Sigmoid colon (tissue), 7 donors: Measurements from ENCODE around the gene ANKRD33B. TPM values are rescaled to one million over a fixed set of nuclear protein-coding genes. Genes with fewer than 3 reads are reported as not detected.

Source experiments
- DNase-seq: peaks from one replicate; pipeline ENCODE4 v3.0.0-alpha.2; 2019
- H3K27ac ChIP-seq, 4 donors: fragments of 200-600 bp; sonication (generic); one replicate each; pipeline ENCODE4 v1.5.1; 2016 to 2019; ENCODE audit warnings: mild to moderate bottlenecking in 1 of 4
- H3K27me3 ChIP-seq, 3 donors: fragments of 200-600 bp; sonication (generic); one replicate each; pipeline ENCODE4 v1.5.1; 2019; ENCODE audit warnings: mild to moderate bottlenecking in 1 of 3
- H3K36me3 ChIP-seq, 4 donors: fragments of 200-600 bp; sonication (generic); one replicate each; pipeline ENCODE4 v1.5.1; 2016 to 2019
- H3K4me1 ChIP-seq, 4 donors: fragments of 200-600 bp; sonication (generic); one replicate each; pipeline ENCODE4 v1.5.1; 2017 to 2019
- H3K4me3 ChIP-seq, 4 donors: fragments of 200-600 bp; sonication (generic); one replicate each; pipeline ENCODE4 v1.5.1; 2017 to 2019; ENCODE audit warnings: mild to moderate bottlenecking in 2 of 4, moderate library complexity in 1 of 4
- H3K9me3 ChIP-seq, 4 donors: fragments of 200-600 bp in 3 of 4; sonication (generic) in 3 of 4; one replicate each; pipeline versions ENCODE4 v1.5.1 to v1.6.1; 2013 to 2019
- EP300 ChIP-seq, 4 donors: sonication (generic); formaldehyde crosslinking; IDR thresholded peaks; one replicate each; pipeline ENCODE4 v1.6.1; 2017; ENCODE audit warnings: antibody characterized with exemption in 4 of 4
- POLR2A ChIP-seq, 2 donors: fragments of 450-650 bp; IDR thresholded peaks; one replicate each; pipeline ENCODE4 v1.6.1; 2016; ENCODE audit warnings: antibody characterized with exemption in 2 of 2, mild to moderate bottlenecking in 2 of 2, moderate library complexity in 2 of 2
- POLR2AphosphoS5 ChIP-seq, 4 donors: sonication (generic); formaldehyde crosslinking; IDR thresholded peaks; one replicate each; pipeline ENCODE4 v1.6.1; 2017; ENCODE audit warnings: antibody characterized with exemption in 4 of 4
- WGBS, 2 donors: extraction: QIAGEN DNeasy Blood & Tissue Kit; methylation state at CpG; one replicate each; pipeline ENCODE4 v1.1.7; 2013; 5-methylcytosine and 5-hydroxymethylcytosine counted together
- intact Hi-C: fragments of 100-400 bp; cut with DNase I; formaldehyde crosslinking; loops from one replicate; pipeline ENCODE4 v1.15.1; 2023
- polyA plus RNA-seq, 3 donors: library from polyadenylated mRNA; stranded (reverse); fragments of 200-250 nt; gene quantifications; one replicate each; pipeline ENCODE4 v1.2.3, GENCODE V29; 2013
- total RNA-seq, 4 donors: library from RNA; depleted of rRNA; stranded (reverse); fragments of >200 nt; gene quantifications; one replicate each; pipeline ENCODE4 v1.1.0, GENCODE V29; 2016
- TF ChIP-seq, protein P1 (sequence below), 4 experiments: fragments of 450-650 bp in 3 of 4; fragments of 200-600 bp in 1 of 4; IDR thresholded peaks; one replicate each; pipeline ENCODE4 v1.5.1; 2016 to 2019; ENCODE audit warnings: antibody characterized with exemption in 4 of 4, mild to moderate bottlenecking in 3 of 4, moderate library complexity in 2 of 4
- donor health status: healthy with polysubstance abuse.
- donor health status: Bipolar disorder and iron deficiency.
- donor health status: healthy.

Gene ANKRD33B
- total and polyA plus RNA-seq, 7 donors = 0.23 to 4.6 (median 2.7) TPM

DNA sequence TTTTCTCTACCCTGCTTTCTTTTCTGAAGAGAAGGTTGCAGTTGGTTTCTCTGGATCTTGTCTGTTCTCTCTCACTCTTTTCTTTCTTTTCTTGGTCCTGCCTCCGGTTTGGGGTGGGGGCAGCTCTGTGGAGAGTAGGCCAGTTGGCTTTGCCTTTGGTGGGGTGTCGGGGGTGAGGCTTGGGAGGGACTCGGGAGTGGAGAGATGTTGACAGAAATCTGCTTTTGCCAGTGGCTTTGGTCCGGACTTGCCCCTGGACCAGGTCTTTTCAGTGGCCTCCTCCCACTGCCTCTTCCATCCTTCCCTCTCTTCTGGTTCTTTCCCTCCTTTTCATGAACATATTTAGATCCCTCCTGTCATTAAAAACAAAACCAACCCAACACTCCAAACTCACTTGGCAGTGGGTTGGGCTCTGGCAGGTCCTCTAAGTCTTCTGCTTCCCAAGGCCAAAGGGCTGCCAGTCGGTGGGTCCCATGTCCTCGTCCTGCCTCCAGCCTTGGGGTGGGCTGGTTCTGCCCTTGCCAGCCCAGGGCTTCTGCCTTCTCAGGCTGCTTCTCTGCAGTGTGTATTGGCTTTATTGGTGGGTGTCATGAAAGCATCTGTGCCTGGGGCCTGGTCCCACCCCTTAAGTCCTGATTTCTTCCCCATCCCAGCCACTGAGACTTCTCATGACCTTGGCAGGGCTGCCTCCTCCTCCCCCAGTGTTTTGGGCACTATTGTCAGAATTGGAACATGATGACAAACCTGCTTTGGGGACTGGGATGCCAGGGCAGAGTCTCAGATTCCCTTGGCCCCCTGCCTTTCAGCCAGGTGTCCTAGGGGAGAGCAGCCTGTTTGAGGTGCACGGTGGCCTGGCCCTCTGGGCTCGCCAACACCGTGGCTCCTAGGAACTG, 16.9 kb downstream of the ANKRD33B start:
- TF ChIP-seq POLR2AphosphoS5 (IDR thresholded peaks at IDR 0.05) (no peak), EP300 (IDR thresholded peaks at IDR 0.05) (no peak), POLR2A (IDR thresholded peaks at IDR 0.05) (no peak)
- TF ChIP-seq, protein P1, sequence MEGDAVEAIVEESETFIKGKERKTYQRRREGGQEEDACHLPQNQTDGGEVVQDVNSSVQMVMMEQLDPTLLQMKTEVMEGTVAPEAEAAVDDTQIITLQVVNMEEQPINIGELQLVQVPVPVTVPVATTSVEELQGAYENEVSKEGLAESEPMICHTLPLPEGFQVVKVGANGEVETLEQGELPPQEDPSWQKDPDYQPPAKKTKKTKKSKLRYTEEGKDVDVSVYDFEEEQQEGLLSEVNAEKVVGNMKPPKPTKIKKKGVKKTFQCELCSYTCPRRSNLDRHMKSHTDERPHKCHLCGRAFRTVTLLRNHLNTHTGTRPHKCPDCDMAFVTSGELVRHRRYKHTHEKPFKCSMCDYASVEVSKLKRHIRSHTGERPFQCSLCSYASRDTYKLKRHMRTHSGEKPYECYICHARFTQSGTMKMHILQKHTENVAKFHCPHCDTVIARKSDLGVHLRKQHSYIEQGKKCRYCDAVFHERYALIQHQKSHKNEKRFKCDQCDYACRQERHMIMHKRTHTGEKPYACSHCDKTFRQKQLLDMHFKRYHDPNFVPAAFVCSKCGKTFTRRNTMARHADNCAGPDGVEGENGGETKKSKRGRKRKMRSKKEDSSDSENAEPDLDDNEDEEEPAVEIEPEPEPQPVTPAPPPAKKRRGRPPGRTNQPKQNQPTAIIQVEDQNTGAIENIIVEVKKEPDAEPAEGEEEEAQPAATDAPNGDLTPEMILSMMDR (IDR thresholded peaks at IDR 0.05) = no peak
- intact Hi-C loops = no loop called here
- no peaks in the 10 kb centered on the region for H3K9me3 ChIP-seq
- no peak overlapping the region for H3K27ac ChIP-seq
- H3K27me3 ChIP-seq = peaks cover 0 to 13% (median 0%) of the 10 kb centered on the region in 3 donors
- no peaks in the 10 kb centered on the region for H3K36me3 ChIP-seq
- peaks cover 0 to 7% (median 0%) of the 10 kb centered on the region in 4 donors for H3K4me1 ChIP-seq
- no peak overlapping the region for H3K4me3 ChIP-seq
- 93 to 94% methylated on average over 9 of the region's 9 CpGs for WGBS, 2 donors
- no peak for DNase-seq

DNA sequence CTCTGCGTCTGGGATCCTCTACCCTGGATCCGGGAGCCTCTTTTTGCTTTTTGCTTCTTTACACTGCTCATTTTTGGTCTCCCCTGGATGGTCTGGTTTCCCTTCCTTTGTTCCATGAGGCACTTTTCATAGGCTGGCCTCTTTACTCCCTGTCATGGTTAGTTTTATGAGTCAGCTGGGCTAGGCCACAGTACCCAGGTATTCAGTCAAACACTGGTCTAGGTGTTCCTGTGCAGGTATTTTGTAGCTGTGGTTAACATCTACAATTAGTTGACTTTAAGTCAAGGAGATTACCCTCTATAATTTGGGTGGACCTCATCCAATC, 17.5 kb downstream of the ANKRD33B start:
- no peak for DNase-seq
- TF ChIP-seq POLR2A (IDR thresholded peaks at IDR 0.05) (no peak), EP300 (IDR thresholded peaks at IDR 0.05) (no peak), POLR2AphosphoS5 (IDR thresholded peaks at IDR 0.05) (no peak)
- TF ChIP-seq, protein P1 (IDR thresholded peaks at IDR 0.05) = no peak
- intact Hi-C loops = no loop called here
- no peaks in the 10 kb centered on the region for H3K36me3 ChIP-seq
- H3K4me3 ChIP-seq = no peak overlapping the region
- peaks cover 0 to 13% (median 0%) of the 10 kb centered on the region in 3 donors for H3K27me3 ChIP-seq
- H3K4me1 ChIP-seq = peaks cover 0 to 7% (median 0%) of the 10 kb centered on the region in 4 donors
- H3K9me3 ChIP-seq = no peaks in the 10 kb centered on the region
- WGBS, 2 donors = 96 to 97% methylated on average over 2 of the region's 2 CpGs
- no peak overlapping the region for H3K27ac ChIP-seq

DNA sequence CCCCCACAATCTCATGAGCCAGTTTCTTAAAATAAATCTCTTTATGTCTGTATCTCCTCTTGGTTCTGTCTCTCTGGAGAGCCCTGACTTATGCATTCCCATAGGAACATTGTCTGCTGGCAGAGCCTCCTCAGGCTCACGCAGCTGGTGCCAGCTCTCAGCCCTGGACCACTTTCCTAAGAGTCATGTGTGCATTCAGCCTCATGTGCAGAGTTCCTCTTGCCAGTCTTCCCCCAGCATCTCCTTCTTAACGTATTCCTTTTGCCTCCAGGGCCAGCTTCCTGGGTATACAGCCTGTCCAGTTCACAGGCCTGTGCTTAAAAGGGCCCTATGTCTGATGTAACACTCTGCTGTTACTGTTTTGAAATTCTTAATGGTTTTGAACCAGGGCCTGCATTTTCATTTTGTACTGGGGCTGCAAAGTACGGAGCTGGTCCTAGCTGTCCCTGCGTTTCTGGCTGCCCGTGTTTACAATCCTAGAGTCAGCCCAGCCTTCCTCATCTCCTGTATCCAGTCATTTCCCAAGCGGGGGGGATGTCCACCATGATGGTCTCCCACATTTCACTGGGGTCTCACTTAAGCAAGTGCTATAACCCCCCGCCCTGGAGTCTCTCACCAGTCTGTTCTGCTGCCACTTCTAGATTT, 18.1 kb downstream of the ANKRD33B start:
- Histone ChIP-seq H3K27ac (no peak overlapping the region), H3K27me3 (peaks cover 0 to 13% (median 0%) of the 10 kb centered on the region in 3 donors), H3K4me1 (peaks cover 0 to 7% (median 0%) of the 10 kb centered on the region in 4 donors), H3K36me3 (no peaks in the 10 kb centered on the region), H3K9me3 (no peaks in the 10 kb centered on the region), H3K4me3 (no peak overlapping the region)
- intact Hi-C loops = no loop called here
- WGBS, 2 donors = 74 to 86% methylated on average over 7 of the region's 7 CpGs
- DNase-seq = no peak
- TF ChIP-seq, protein P1 (IDR thresholded peaks at IDR 0.05) = no peak
- TF ChIP-seq EP300 (IDR thresholded peaks at IDR 0.05) = no peak
- TF ChIP-seq POLR2A (IDR thresholded peaks at IDR 0.05) = no peak
- TF ChIP-seq POLR2AphosphoS5 (IDR thresholded peaks at IDR 0.05) = no peak

DNA sequence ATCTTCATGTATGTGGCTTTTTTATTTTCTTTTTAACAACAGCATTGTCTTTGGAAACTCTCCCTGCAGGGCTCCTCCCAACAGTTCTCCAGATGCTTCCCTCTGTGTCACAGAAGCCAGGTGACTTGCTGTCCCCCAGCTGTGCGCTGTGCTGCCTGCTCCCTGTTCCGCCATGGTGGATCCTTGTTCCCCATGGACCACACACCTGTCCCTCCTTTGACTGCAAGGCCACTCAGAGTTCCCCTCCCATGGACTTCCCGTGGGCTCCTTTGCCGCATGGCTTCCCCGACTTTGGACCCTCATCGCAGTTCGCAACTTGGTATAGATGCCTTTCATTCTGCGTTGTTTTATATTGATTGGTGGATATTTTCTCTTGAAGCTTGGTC, 18.6 kb downstream of the ANKRD33B start:
- H3K27ac ChIP-seq = no peak overlapping the region

More for the DNA sequence above, 18.6 kb downstream of the ANKRD33B start:
- Histone ChIP-seq H3K4me1 (peaks cover 0 to 4% (median 0%) of the 10 kb centered on the region in 4 donors), H3K27me3 (peaks cover 0 to 13% (median 0%) of the 10 kb centered on the region in 3 donors), H3K4me3 (no peak overlapping the region), H3K9me3 (no peaks in the 10 kb centered on the region), H3K36me3 (no peaks in the 10 kb centered on the region)
- TF ChIP-seq, protein P1 (IDR thresholded peaks at IDR 0.05) = no peak
- no peak for TF ChIP-seq POLR2AphosphoS5 (IDR thresholded peaks at IDR 0.05)
- TF ChIP-seq EP300 (IDR thresholded peaks at IDR 0.05) = no peak
- TF ChIP-seq POLR2A (IDR thresholded peaks at IDR 0.05) = no peak
- 97% methylated on average over 8 of the region's 8 CpGs for WGBS, 2 donors
- no peak for DNase-seq
- intact Hi-C loops = no loop called here
